ENCODE measurements around the gene ASPSCR1. TPM values are rescaled to one million over a fixed set of nuclear protein-coding genes. Genes with fewer than 3 reads are reported as not detected.

Gene ASPSCR1
- total and polyA plus RNA-seq, 8 donors = 35.1 to 64.3 (median 44.4) TPM

DNA sequence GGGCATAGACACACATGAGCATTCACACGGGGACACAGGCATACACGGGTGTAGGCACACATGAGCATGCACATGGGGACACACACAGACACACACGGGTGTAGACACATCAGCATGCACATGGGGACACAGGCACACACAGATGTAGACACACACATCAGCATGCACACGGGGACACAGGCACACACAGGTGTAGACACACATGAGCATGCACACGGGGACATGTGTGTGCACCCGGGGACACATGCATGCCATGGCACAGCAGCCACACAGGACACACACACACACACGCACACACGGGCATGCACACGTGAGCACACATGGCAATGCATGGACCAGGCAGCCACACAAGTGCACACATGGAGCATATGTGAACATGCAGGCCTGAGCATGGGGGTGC is 65.2 kb downstream of the ASPSCR1 start:
- no peak for TF ChIP-seq CTCF (IDR thresholded peaks at IDR 0.05)
- Histone ChIP-seq H3K9me3 (no peaks in the 10 kb centered on the region), H3K27me3 (no peaks in the 10 kb centered on the region), H3K4me1 (peaks cover 4 to 9% of the 10 kb centered on the region in 2 donors), H3K4me3 (no peak overlapping the region), H3K36me3 (peaks cover 0 to 13% of the 10 kb centered on the region in 2 donors), H3K27ac (no peak overlapping the region)
- intact Hi-C loops (cut with DNase I) = no loop called here
- ATAC-seq = no peak
- DNase-seq = no peak

DNA sequence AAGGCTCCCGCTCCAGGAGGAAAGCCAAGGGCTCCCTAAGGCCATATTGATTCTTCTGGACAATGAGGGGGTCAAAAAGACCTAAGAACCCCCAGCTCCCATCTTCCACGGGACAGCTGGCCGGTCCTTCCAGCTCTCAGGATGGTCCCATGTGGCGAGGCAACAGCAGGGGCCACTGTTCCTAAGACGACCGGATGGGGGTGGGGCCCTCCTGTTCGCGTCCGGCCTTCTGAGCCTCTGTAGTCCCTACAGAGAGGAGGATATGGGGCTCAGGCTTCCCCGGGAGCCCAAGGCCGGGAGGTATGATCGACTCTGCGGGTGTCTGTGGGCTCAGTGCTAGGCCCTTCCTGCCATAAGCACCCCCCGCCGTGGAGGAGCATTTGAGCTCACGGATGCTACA is 66.1 kb downstream of the ASPSCR1 start:
- Histone ChIP-seq H3K27ac (no peak overlapping the region), H3K4me1 (peaks cover 0 to 3% of the 10 kb centered on the region in 2 donors), H3K27me3 (no peaks in the 10 kb centered on the region), H3K9me3 (no peaks in the 10 kb centered on the region), H3K36me3 (peaks cover 0 to 22% of the 10 kb centered on the region in 2 donors), H3K4me3 (no peak overlapping the region)
- ATAC-seq (no peak), DNase-seq (no peak)
- intact Hi-C loops (cut with DNase I) = no loop called here
- no peak for TF ChIP-seq CTCF (IDR thresholded peaks at IDR 0.05)

GRCh38 chr17:82045936-82046484 is 68.6 kb downstream of the ASPSCR1 start:
- H3K4me1 ChIP-seq = peaks cover 7 to 19% of the 10 kb centered on the region in 2 donors
- no peaks in the 10 kb centered on the region for H3K27me3 ChIP-seq
- no peak overlapping the region for H3K27ac ChIP-seq
- H3K4me3 ChIP-seq = no peak overlapping the region
- intact Hi-C loops (cut with DNase I) = no loop called here
- TF ChIP-seq CTCF (IDR thresholded peaks at IDR 0.05) = no peak
- no peak for DNase-seq
- peaks cover 0 to 35% of the 10 kb centered on the region in 2 donors for H3K36me3 ChIP-seq
- no peak for ATAC-seq
- no peaks in the 10 kb centered on the region for H3K9me3 ChIP-seq

DNA sequence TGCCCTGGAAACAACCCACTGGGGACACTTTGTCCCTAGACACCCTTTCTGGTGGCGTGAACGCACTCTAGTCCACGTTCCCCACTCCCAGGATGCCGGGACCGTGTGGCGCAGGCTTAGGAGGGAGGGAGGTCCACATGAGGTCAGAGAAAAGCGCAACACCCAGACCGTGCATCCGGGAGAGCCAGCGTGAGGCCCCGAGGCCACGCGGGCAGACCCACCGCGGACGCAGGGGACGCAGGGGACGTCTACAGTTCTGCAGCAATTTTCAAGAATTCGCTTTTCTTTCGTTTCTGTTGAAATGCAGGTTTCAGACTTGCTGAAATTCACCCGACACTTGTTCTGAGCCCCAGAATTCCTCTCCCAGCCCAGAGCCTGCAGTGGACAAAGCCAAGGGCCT is 69.5 kb downstream of the ASPSCR1 start:
- Histone ChIP-seq H3K27me3 (no peaks in the 10 kb centered on the region), H3K4me3 (no peak overlapping the region), H3K4me1 (peaks cover 7 to 21% of the 10 kb centered on the region in 2 donors), H3K9me3 (no peaks in the 10 kb centered on the region), H3K36me3 (peaks cover 0 to 35% of the 10 kb centered on the region in 2 donors), H3K27ac (no peak overlapping the region)
- intact Hi-C loops (cut with DNase I) = no loop called here
- no peak for TF ChIP-seq CTCF (IDR thresholded peaks at IDR 0.05)
- DNase-seq (no peak), ATAC-seq (no peak)

DNA sequence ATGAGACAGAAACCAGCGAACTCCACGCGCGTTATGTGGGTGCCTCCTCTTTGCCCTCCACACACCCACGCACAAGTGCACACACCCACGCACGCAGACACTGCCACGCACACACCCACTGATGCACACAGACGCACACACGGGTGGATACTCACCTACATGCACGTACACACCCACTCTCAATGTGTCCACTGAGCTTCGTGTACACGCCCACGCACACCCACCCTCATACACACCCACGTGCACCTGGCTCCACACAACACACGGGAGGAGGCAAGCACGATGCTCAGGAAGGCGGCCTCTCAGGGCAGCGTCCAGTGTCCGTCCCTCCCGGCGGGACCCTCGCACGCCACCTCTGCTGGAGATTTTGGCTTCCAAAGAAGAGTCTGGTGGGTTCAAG is 70.0 kb downstream of the ASPSCR1 start:
- intact Hi-C loops (cut with DNase I) = no loop called here
- DNase-seq = no peak
- H3K27me3 ChIP-seq = no peaks in the 10 kb centered on the region
- no peaks in the 10 kb centered on the region for H3K9me3 ChIP-seq
- H3K4me1 ChIP-seq = peaks cover 9 to 24% of the 10 kb centered on the region in 2 donors
- peaks cover 0 to 35% of the 10 kb centered on the region in 2 donors for H3K36me3 ChIP-seq
- no peak overlapping the region for H3K4me3 ChIP-seq
- no peak for TF ChIP-seq CTCF (IDR thresholded peaks at IDR 0.05)
- ATAC-seq = no peak
- no peak overlapping the region for H3K27ac ChIP-seq
